NCI-H2107 treated with DMSO at 0.1 percent for 48 hours (cell line): ENCODE measurements around the gene KEL.

ENCODE experiments used
- DNase-seq: peaks from one replicate; lab custom pipeline; 2025; ENCODE audit not compliant: unreplicated experiment; lab: John Stamatoyannopoulos, UW

Gene KEL

DNA sequence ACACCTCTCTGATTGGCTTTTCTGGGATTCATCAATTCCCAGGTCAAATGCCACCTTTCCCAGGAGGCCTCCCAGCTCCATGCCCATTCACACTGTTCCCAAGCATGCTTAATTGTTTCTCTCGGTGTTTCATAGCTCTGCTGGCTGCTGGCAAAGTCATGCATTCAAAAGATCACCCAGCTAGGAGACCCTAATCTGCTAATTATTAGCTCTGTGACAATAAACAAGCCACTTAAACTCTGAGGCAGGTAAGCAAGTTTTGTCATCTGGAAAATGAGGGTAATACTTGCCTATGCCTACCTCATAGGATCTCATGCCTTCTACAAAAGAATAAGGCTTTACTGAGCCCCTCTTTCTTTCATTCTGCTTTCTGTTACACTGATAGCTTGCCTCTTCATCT lies 828 bp upstream of the KEL start:
- no peak for DNase-seq

GRCh38 chr7:142961595-142961972 lies 579 bp downstream of the KEL start:
- no peak for DNase-seq

GRCh38 chr7:142960955-142961512 lies 1.1 kb downstream of the KEL start:
- DNase-seq = no peak

DNA sequence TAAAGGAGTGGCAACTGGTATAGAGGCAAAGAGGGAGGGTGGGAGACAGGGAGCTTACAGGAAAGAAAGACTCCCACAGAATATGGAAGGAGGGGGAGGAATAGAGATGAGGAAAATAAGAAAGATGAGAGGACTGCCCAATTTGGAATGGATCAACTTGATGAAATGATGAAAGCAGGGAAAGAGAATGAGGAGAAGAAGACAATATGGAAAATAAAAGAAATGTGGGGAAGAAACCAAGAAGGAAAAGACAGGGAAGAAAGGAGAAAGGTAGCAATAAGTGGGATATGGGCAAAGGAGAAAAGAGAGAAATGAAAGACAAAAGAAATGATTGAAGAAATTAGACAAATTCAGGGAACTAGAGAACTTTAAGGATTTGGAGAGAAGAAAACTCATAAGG lies 3.0 kb downstream of the KEL start:
- no peak for DNase-seq

GRCh38 chr7:142957723-142958122 lies 4.4 kb downstream of the KEL start:
- DNase-seq = no peak

- no peak for DNase-seq
Observed at GRCh38 chr7:142956951-142957623, 5.1 kb downstream of the KEL start.

DNA sequence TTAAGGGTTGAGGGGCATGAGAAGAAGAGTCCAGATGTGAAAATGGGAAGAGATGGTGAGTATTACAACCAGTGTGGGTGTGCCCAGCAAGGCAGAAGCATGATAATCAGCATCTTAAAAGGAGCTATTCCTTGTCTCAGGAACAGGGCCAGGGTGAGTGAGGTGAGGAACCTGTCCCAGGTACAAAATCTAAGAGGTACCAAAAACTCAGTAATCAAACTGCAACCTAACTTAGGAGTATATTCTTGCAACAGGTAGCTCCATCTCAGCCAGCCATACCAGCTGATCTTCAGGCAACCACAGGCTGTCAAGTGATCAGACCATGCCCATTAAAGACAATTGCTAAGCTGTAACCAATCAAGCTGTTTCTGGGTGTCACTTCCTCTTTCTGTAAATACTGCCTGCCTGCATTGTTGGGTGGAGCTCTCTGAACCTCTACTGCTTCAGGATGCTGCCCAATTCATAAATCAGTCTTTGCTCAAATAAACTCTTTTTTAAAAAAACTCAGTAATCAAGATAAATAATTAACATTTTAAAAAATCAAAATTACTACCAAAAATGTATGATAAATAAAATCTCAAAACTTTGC lies 7.4 kb downstream of the KEL start:
- DNase-seq = no peak

- DNase-seq = no peak
Observed at GRCh38 chr7:142950235-142950634, 11.9 kb downstream of the KEL start.

- DNase-seq = no peak
Observed at GRCh38 chr7:142948603-142949002, 13.6 kb downstream of the KEL start.

DNA sequence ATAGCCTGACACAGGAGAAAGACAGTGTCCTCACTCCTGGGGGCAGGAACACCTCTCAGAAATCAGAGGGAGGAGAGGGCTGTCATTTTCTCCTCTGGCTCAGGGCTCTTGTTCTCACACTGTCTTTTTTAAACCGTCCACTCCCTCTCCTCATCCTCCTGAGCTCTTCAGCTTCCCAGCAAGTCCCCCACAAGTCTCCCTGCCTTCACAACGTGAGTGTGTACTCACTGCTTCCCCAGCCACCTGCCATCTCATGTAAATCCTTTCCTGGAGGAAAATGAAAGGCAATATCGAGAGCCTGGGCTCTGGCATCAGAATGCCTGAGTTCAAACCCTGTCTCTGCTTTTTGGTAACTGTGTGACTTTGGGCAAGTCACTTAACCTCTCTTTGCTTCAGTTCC lies 17.2 kb downstream of the KEL start:
- no peak for DNase-seq

GRCh38 chr7:142943706-142944268 lies 18.4 kb downstream of the KEL start:
- no peak for DNase-seq

DNA sequence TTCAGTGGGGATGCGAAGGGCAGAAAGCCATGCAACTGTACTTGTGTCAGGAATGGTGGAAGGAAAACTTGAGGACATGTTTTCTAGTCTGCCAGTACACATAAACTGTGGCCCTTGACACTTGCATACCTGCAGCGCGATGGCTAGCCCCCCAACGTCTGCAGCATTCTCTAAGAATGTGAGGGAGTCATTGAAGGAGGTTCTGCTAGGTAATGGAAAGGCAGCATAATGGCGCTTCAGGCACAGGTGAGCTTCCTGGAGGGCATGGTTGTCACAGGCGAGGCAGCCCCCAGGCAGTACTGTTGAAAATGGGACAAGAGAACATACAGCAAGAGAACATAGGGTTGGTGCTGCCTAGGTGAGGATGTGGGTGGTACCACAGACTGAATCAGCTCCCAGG lies 19.4 kb downstream of the KEL start:
- DNase-seq = no peak

- DNase-seq = no peak
Observed at GRCh38 chr7:142941541-142941940, 20.6 kb downstream of the KEL start.

- DNase-seq = no peak
Observed at GRCh38 chr7:142940966-142941535, 21.1 kb downstream of the KEL start.

DNA sequence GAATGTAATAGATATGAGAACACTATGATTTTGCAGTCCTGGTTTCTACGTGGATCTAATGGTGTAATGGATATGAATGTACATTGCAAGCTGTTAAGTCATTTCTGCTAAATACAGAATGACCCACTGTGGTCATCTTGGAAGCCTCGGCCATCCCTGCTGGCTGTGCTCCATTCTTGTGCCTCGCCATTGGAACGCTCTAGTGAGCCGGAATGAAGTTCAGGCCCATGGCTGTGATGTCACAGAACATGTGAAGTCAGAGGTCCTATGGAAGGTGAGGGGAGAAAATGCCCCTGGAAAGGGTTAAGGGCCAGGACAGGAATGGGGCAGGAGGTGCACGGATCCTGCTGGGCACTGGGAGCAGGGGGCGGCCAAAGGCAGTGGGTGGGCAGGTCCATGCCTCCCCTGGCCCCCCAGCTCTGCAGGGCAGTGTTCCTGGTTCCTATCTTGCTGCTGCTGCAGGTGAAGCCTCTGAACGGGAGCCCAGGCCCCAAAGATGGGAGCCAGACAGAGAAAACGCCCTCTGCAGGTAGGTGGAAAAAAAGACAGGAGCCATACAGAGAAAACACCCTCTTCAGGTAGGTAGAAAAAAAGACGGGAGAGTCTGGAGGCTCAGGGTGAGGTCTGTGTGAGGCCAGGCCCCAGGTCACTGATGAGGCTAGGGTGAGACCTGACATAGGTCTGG lies 22.8 kb downstream of the KEL start, which contains the start of gene LLCFC1:
LLCFC1 (plus strand) TSS at position 259 of the 685 bp plus-strand sequence; CDS start at position 397, 138 bp downstream.
- DNase-seq = no peak

GRCh38 chr7:142938611-142939010 lies 23.6 kb downstream of the KEL start:
- no peak for DNase-seq

DNA sequence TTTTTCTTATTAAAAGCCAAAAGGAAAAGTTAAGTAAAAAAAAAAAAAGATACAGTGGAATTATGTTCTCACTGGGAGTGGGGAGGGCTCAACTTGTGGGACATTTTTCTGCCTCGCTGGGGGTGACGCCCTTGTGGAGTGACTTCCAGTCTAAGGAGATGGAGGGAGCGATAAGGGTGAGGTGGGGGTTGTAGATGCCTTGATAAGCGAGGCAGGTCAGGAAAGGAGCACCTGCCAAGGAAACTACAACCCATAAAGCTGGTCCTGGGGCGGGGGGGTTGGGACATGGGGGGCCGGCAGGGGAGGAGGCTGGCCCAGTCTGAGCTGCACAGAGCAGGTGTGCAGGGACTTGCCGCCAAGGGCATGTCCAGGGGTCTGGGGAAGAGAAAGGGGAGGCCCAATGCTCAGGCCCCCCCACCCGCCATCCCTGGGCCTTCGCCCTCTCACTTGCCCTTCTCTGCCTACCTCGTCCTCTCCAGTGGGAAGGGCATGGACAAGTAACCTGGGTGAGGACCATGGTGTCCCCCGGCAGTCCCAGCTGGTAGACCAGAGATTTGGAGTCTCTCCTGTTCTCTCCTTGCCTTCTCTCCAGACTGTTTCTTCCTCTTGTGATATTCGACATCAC lies 26.1 kb downstream of the KEL start:
- no peak for DNase-seq

- DNase-seq = no peak
Observed at GRCh38 chr7:142934056-142934455, 28.1 kb downstream of the KEL start.

DNA sequence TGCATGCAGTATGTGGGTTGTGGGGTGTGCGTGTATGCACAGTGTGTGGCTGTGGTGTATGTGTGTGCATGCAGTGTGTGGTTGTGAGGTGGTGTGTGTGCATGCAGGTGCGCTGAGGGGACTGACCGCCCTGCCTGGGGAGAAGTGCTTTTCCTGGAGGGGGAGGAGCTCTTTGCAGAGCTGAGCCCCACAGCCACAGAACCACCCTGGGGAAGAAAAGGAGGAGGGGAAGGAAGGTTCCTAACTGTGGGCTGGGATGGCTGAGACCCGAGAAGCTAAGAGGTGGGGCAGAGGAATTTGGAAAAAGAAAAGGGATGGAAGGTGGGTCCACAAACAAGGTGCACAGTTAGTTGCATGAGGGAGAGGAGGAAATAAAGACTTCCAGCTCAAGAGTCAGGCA lies 28.5 kb downstream of the KEL start, which contains the start of gene TRPV5:
TRPV5 (minus strand) TSS at position 123 of the 400 bp plus-strand sequence. CDS start 287 bp downstream, outside the sequence.
- DNase-seq = no peak

DNA sequence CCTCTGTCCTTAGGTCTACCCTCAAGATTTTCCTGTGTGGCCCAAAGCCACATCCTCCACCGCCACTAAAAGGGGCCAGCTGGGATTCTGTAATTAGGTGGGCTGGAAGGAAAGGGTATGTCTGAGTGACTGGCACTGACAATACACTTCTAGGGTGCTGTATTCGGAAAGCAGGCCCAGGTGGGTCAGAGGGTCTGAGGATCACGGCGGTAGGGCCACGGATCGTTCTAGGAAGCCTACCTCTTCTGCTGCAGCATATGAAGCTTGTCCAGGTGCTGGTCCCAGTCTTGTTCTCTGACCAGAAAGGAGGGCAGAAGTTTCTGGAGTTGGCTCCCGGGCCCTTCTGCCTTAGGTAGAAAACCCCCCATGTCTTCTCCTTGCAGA lies 29.1 kb downstream of the KEL start:
- no peak for DNase-seq
